Parathyroid adenoma (tissue), 2 donors: ENCODE data around the gene TRIP11.

ENCODE experiments used
- H2AFZ ChIP-seq: fragments of 300-600 bp; sonication (generic); one replicate; pipeline ENCODE4 v1.7.0; 2017; ENCODE audit warnings: antibody characterized with exemption, mild to moderate bottlenecking
- H3K27ac ChIP-seq: fragments of 300-600 bp; sonication (generic); one replicate; pipeline ENCODE4 v1.7.0; 2017
- H3K27me3 ChIP-seq: fragments of 300-600 bp; sonication (generic); one replicate; pipeline ENCODE4 v1.7.0; 2017; ENCODE audit warnings: low read length; ENCODE audit not compliant: control insufficient read depth, insufficient read depth
- H3K36me3 ChIP-seq: fragments of 300-600 bp; sonication (generic); one replicate; pipeline ENCODE4 v1.7.0; 2017; ENCODE audit warnings: low read length; ENCODE audit not compliant: control insufficient read depth, insufficient read depth
- H3K4me1 ChIP-seq: fragments of 300-600 bp; sonication (generic); one replicate; pipeline ENCODE4 v1.7.0; 2017; ENCODE audit warnings: control low read depth
- H3K4me2 ChIP-seq: fragments of 300-600 bp; sonication (generic); one replicate; pipeline ENCODE4 v1.7.0; 2017; ENCODE audit warnings: low read length
- H3K4me3 ChIP-seq: fragments of 300-600 bp; sonication (generic); one replicate; pipeline ENCODE4 v1.7.0; 2017; ENCODE audit warnings: low read depth, low read length
- H3K79me2 ChIP-seq: fragments of 300-600 bp; sonication (generic); one replicate; pipeline ENCODE4 v1.7.0; 2017; ENCODE audit warnings: control low read depth
- H3K9ac ChIP-seq: fragments of 300-600 bp; sonication (generic); one replicate; pipeline ENCODE4 v1.7.0; 2017; ENCODE audit warnings: mild to moderate bottlenecking
- H3K9me3 ChIP-seq: fragments of 300-600 bp; sonication (generic); one replicate; pipeline ENCODE4 v1.7.0; 2017; ENCODE audit warnings: low read length; ENCODE audit not compliant: control insufficient read depth
- TF ChIP-seq, protein P1 (sequence below): fragments of 300-600 bp; sonication (generic); IDR thresholded peaks from one replicate; pipeline ENCODE4 v1.7.0; 2017; ENCODE audit warnings: antibody characterized with exemption, mild to moderate bottlenecking
- donor health status: primary hyperparathyroidism.

Gene TRIP11

DNA sequence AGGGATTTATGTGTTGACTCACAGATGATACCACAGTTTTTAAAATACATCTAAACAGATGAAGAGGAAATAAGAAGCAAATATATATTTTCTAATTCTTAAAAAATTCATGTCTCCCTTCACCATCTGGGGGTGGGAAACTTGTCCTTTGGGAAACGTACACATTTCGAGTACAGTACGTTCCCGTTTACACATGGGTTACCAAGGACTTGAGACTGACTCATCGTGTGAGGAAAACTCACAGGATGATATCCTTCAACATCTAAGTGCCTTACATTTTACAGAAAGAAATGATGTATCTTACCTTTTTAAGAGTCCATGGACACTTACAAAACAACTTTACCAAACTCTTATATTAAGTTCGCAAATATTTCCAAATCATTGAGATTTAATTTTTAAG is 76.4 kb downstream of the TRIP11 start:
- TF ChIP-seq, protein P1, sequence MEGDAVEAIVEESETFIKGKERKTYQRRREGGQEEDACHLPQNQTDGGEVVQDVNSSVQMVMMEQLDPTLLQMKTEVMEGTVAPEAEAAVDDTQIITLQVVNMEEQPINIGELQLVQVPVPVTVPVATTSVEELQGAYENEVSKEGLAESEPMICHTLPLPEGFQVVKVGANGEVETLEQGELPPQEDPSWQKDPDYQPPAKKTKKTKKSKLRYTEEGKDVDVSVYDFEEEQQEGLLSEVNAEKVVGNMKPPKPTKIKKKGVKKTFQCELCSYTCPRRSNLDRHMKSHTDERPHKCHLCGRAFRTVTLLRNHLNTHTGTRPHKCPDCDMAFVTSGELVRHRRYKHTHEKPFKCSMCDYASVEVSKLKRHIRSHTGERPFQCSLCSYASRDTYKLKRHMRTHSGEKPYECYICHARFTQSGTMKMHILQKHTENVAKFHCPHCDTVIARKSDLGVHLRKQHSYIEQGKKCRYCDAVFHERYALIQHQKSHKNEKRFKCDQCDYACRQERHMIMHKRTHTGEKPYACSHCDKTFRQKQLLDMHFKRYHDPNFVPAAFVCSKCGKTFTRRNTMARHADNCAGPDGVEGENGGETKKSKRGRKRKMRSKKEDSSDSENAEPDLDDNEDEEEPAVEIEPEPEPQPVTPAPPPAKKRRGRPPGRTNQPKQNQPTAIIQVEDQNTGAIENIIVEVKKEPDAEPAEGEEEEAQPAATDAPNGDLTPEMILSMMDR = no peak

DNA sequence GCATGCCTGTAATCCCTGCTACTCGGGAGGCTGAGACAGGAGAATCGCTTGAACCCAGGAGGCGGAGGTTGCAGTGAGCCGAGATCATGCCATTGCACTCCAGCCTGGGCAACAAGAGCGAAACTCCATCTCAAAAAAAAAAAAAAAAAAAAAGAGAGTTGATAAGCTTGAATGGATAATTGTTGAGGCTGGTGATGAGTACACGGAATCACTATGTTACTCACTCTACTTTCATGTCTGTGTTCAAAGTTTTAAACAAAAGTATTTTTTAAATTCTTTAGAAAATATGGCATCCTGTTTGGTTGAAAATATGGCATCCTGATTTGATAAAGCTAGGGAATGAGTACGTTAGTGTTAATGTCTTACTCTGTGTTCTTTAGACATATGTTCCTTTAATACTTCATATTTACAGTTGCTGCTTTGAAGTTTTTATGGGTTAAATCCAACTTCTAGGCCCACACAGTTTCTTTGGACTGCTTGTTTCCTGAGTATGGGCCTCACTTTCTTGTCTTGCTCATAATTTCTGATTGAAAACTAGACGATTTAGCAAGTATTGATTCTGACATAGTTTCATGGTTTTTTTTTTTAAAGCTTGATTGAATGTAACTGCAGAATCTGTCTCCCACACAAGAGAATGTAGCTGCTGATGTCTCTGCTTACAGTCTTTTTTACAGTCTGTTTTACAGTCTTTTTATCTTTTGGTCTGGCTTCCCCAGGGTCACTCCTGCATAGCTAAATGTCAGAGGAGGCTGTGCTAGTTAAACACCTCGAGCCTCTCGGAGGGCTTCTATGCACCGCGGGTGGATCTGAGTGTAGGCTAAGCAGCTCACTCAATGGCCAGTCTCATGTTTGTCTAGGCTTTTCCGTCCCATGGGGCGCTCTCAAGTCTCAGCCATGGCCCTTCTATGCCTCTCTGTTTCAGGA is 78.3 kb downstream of the TRIP11 start:
- TF ChIP-seq, protein P1 = no peak
- H2AFZ ChIP-seq = peak overlapping the region; percentile 74
- H3K27ac ChIP-seq = peak overlapping the region; percentile 45
- no peak overlapping the region for H3K4me3 ChIP-seq
- H3K4me2 ChIP-seq = peak overlapping the region; percentile 18
- no peaks in the 10 kb centered on the region for H3K79me2 ChIP-seq
- no peaks in the 10 kb centered on the region for H3K36me3 ChIP-seq
- H3K9me3 ChIP-seq = no peaks in the 10 kb centered on the region
- peaks cover 10% of the 10 kb centered on the region for H3K4me1 ChIP-seq
- no peaks in the 10 kb centered on the region for H3K27me3 ChIP-seq
- no peak overlapping the region for H3K9ac ChIP-seq

More for the DNA sequence above, 76.4 kb downstream of the TRIP11 start:
- Histone ChIP-seq H3K9ac (no peak overlapping the region), H3K27me3 (no peaks in the 10 kb centered on the region), H3K4me2 (no peak overlapping the region), H3K9me3 (no peaks in the 10 kb centered on the region), H3K27ac (no peak overlapping the region), H3K4me1 (peaks cover 10% of the 10 kb centered on the region), H3K36me3 (no peaks in the 10 kb centered on the region), H3K4me3 (no peak overlapping the region), H2AFZ (no peak overlapping the region), H3K79me2 (no peaks in the 10 kb centered on the region)

GRCh38 chr14:91957876-91958313 is 82.0 kb downstream of the TRIP11 start:
- Histone ChIP-seq H2AFZ (no peak overlapping the region), H3K4me3 (no peak overlapping the region)

DNA sequence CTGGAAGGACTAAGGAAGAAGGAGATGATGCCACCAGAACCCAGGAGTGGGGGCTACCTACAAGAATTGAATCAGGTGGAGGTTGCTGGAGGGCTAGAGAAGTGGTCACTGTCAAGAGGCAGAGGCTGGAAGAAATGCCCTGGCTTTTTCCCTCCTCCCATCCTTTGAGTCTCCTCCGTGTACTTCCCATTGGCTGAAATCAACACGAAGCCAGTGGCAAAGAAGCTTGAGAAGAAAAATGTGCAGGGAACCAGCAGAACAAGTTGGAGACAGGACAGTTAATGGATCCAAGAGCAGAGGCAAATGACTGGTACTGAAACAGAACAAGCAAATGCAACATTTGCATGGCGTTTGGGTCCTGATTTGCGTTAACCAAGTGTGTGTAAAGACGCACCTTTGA is 83.2 kb downstream of the TRIP11 start:
- Histone ChIP-seq H3K4me2 (no peak overlapping the region), H2AFZ (no peak overlapping the region), H3K27me3 (no peaks in the 10 kb centered on the region), H3K9ac (no peak overlapping the region), H3K36me3 (no peaks in the 10 kb centered on the region), H3K4me1 (peaks cover 2% of the 10 kb centered on the region), H3K4me3 (no peak overlapping the region), H3K27ac (no peak overlapping the region), H3K79me2 (no peaks in the 10 kb centered on the region), H3K9me3 (no peaks in the 10 kb centered on the region)
- TF ChIP-seq, protein P1 = no peak

More at GRCh38 chr14:91957876-91958313, 82.0 kb downstream of the TRIP11 start:
- no peaks in the 10 kb centered on the region for H3K79me2 ChIP-seq
- no peak overlapping the region for H3K27ac ChIP-seq
- TF ChIP-seq, protein P1 = no peak
- no peaks in the 10 kb centered on the region for H3K36me3 ChIP-seq
- H3K4me2 ChIP-seq = no peak overlapping the region
- H3K9ac ChIP-seq = no peak overlapping the region
- peaks cover 10% of the 10 kb centered on the region for H3K4me1 ChIP-seq
- no peaks in the 10 kb centered on the region for H3K27me3 ChIP-seq
- no peaks in the 10 kb centered on the region for H3K9me3 ChIP-seq
